Measurements from ENCODE around the gene FAM193A.
"Not testable (repeated sequence)": the region's sequence is repeated elsewhere in the genome, so short reads cannot be mapped to it uniquely, and the experiment has no call there.

Gene FAM193A

GRCh38 chr4:2536193-2537010 lies at the start of gene FAM193A:
Gene FAM193A (plus strand): TSS chr4:2536647. CDS start chr4:2536916, 269 bp downstream.
- peak; percentile 100 for DNase-seq (ENCODE audit: low spot score)

- no peak for DNase-seq (ENCODE audit: low spot score)
Measured at GRCh38 chr4:2486981-2487380, 49.5 kb upstream of the FAM193A start.

GRCh38 chr4:2487632-2488031 lies 48.8 kb upstream of the FAM193A start:
- no peak for DNase-seq (ENCODE audit: low spot score)

GRCh38 chr4:2489081-2489805 lies 47.2 kb upstream of the FAM193A start:
- no peak for DNase-seq (ENCODE audit: low spot score)

- DNase-seq (ENCODE audit: low spot score): no peak
Measured at GRCh38 chr4:2489841-2490552, 46.5 kb upstream of the FAM193A start.

- DNase-seq (ENCODE audit: low spot score): no peak
Measured at GRCh38 chr4:2492970-2493369, 43.5 kb upstream of the FAM193A start.

GRCh38 chr4:2494992-2495391 lies 41.5 kb upstream of the FAM193A start:
- no peak for DNase-seq (ENCODE audit: low spot score)

GRCh38 chr4:2497324-2497723 lies 39.1 kb upstream of the FAM193A start:
- no peak for DNase-seq (ENCODE audit: low spot score)

- DNase-seq (ENCODE audit: low spot score): peak; percentile 55
Measured at GRCh38 chr4:2497931-2498330, 38.5 kb upstream of the FAM193A start.

- DNase-seq (ENCODE audit: low spot score): no peak
Measured at GRCh38 chr4:2500547-2500946, 35.9 kb upstream of the FAM193A start.

GRCh38 chr4:2501034-2501594 lies 35.3 kb upstream of the FAM193A start:
- DNase-seq (ENCODE audit: low spot score): no peak

- no peak for DNase-seq (ENCODE audit: low spot score)
Measured at GRCh38 chr4:2503809-2504208, 32.6 kb upstream of the FAM193A start.

GRCh38 chr4:2507259-2507658 lies 29.2 kb upstream of the FAM193A start:
- DNase-seq (ENCODE audit: low spot score): no peak

GRCh38 chr4:2507855-2508254 lies 28.6 kb upstream of the FAM193A start:
- DNase-seq (ENCODE audit: low spot score): no peak

GRCh38 chr4:2510351-2511259 lies 25.8 kb upstream of the FAM193A start:
- no peak for DNase-seq (ENCODE audit: low spot score)

GRCh38 chr4:2511645-2512131 lies 24.8 kb upstream of the FAM193A start:
- DNase-seq (ENCODE audit: low spot score): no peak

GRCh38 chr4:2512396-2513135 lies 23.9 kb upstream of the FAM193A start:
- no peak for DNase-seq (ENCODE audit: low spot score)

- DNase-seq (ENCODE audit: low spot score): not testable (repeated sequence)
Measured at GRCh38 chr4:2514193-2514592, 22.3 kb upstream of the FAM193A start.

- DNase-seq (ENCODE audit: low spot score): not testable (repeated sequence)
Measured at GRCh38 chr4:2514944-2515343, 21.5 kb upstream of the FAM193A start.

GRCh38 chr4:2515830-2516550 lies 20.5 kb upstream of the FAM193A start:
- DNase-seq (ENCODE audit: low spot score): no peak
